Progenitor cell of endocrine pancreas (in vitro differentiated cells): ENCODE data around the gene NTN1. TPM values are rescaled to one million over a fixed set of nuclear protein-coding genes. Genes with fewer than 3 reads are reported as not detected.

Source experiments
- DNase-seq: peaks from one replicate; pipeline ENCODE4 v3.0.0; 2021; ENCODE audit warnings: low spot score; ENCODE audit not compliant: unreplicated experiment
- H3K27ac Mint-ChIP-seq: 2 replicates; pipeline ENCODE4 v1.8.0; 2021; ENCODE audit warnings: mild to moderate bottlenecking, moderate library complexity, mixed read lengths
- H3K27me3 Mint-ChIP-seq: 2 replicates; pipeline ENCODE4 v1.8.0; 2021; ENCODE audit warnings: mixed read lengths
- H3K36me3 Mint-ChIP-seq: 2 replicates; pipeline ENCODE4 v1.8.0; 2022; ENCODE audit warnings: mixed read lengths; ENCODE audit not compliant: insufficient read depth
- H3K4me1 Mint-ChIP-seq: 2 replicates; pipeline ENCODE4 v1.8.0; 2021; ENCODE audit warnings: low read depth, mixed read lengths
- H3K4me3 Mint-ChIP-seq: 2 replicates; pipeline ENCODE4 v1.8.0; 2021; ENCODE audit warnings: low read depth, mild to moderate bottlenecking, moderate library complexity, mixed read lengths
- H3K9me3 Mint-ChIP-seq: 2 replicates; pipeline ENCODE4 v1.8.0; 2021; ENCODE audit warnings: low read depth, mixed read lengths
- total RNA-seq: library from RNA; stranded (reverse); gene quantifications from 2 replicates; pipeline ENCODE4 v1.2.1, GENCODE V29; 2021
- TF ChIP-seq, protein P1 (sequence below): fragments of 200-600 bp; sonication (generic); IDR thresholded peaks from one replicate; pipeline ENCODE4 v1.5.0; 2021; ENCODE audit warnings: antibody characterized with exemption, mild to moderate bottlenecking; ENCODE audit not compliant: unreplicated experiment

Gene NTN1
- total RNA-seq, 1 donor from 2014 or later, result 4.4 TPM

- TF ChIP-seq, protein P1, sequence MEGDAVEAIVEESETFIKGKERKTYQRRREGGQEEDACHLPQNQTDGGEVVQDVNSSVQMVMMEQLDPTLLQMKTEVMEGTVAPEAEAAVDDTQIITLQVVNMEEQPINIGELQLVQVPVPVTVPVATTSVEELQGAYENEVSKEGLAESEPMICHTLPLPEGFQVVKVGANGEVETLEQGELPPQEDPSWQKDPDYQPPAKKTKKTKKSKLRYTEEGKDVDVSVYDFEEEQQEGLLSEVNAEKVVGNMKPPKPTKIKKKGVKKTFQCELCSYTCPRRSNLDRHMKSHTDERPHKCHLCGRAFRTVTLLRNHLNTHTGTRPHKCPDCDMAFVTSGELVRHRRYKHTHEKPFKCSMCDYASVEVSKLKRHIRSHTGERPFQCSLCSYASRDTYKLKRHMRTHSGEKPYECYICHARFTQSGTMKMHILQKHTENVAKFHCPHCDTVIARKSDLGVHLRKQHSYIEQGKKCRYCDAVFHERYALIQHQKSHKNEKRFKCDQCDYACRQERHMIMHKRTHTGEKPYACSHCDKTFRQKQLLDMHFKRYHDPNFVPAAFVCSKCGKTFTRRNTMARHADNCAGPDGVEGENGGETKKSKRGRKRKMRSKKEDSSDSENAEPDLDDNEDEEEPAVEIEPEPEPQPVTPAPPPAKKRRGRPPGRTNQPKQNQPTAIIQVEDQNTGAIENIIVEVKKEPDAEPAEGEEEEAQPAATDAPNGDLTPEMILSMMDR, result no peak
- Mint-ChIP-seq H3K27ac (no peak overlapping the region), H3K9me3 (no peaks in the 10 kb centered on the region), H3K4me3 (no peak overlapping the region), H3K36me3 (no peaks in the 10 kb centered on the region), H3K27me3 (peaks cover 49% of the 10 kb centered on the region), H3K4me1 (peaks cover 16% of the 10 kb centered on the region)
- no peak for DNase-seq
Measured at GRCh38 chr17:9209781-9210370, 188.6 kb downstream of the NTN1 start.

GRCh38 chr17:9211133-9211765 lies 189.9 kb downstream of the NTN1 start:
- DNase-seq, result no peak
- TF ChIP-seq, protein P1, result no peak
- Mint-ChIP-seq H3K36me3 (peaks cover 5% of the 10 kb centered on the region), H3K27ac (no peak overlapping the region), H3K9me3 (peaks cover 12% of the 10 kb centered on the region), H3K27me3 (peaks cover 38% of the 10 kb centered on the region), H3K4me3 (no peak overlapping the region), H3K4me1 (peaks cover 11% of the 10 kb centered on the region)

DNA sequence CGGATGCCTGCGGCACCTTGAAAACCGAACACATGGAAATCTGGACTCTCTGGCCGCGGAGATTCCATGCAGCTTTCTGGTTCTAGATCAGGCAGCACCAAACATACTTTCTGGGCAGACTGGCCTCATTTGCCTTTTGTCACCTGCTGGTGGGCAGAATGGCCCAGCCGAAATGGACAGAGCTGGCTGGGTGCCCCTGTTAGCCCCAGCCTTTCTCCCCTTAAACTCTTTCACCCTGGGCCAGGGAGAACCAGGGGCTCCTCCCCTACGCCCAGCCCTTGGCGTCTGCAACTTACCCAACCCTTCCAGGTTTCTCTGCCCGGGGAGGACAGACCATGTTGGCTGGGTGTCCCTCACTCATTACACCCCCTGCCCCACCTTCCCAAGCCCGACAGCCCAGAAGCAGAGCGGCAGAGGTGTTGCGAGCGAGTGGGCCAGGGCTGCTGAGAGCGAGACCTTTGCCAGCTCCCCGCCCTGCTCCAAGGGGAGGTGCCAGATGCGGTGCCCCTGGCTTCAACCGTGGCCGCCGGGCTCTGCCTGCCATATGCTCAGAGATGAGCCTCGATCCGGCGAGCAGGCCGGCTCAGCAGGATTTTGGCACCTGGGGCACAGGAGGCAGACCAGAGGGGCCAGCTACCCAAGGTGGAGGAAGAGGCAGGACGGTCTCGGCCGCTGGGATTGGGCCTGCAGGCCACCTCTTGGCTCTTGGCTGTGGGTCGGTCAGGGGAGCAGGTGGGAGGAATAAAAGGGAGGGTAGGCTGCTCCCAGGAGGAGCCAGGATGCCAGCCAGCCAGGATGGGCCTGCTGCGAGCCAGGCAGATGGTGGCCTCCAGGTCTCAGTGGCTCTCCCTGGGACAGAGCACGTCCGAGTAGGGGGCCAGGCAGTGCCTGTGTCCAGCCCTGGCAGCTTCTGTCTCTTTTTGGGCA lies 191.3 kb downstream of the NTN1 start:
- peaks cover 15% of the 10 kb centered on the region for H3K9me3 Mint-ChIP-seq
- no peak overlapping the region for H3K27ac Mint-ChIP-seq
- H3K36me3 Mint-ChIP-seq, result peaks cover 5% of the 10 kb centered on the region
- TF ChIP-seq, protein P1, result no peak
- peaks cover 29% of the 10 kb centered on the region for H3K27me3 Mint-ChIP-seq
- H3K4me3 Mint-ChIP-seq, result no peak overlapping the region
- DNase-seq, result no peak
- H3K4me1 Mint-ChIP-seq, result peaks cover 4% of the 10 kb centered on the region

- TF ChIP-seq, protein P1, result no peak
- H3K36me3 Mint-ChIP-seq, result peaks cover 5% of the 10 kb centered on the region
- no peak overlapping the region for H3K27ac Mint-ChIP-seq
- H3K4me3 Mint-ChIP-seq, result no peak overlapping the region
- no peak for DNase-seq
- H3K4me1 Mint-ChIP-seq, result peaks cover 5% of the 10 kb centered on the region
- peaks cover 27% of the 10 kb centered on the region for H3K27me3 Mint-ChIP-seq
- peaks cover 15% of the 10 kb centered on the region for H3K9me3 Mint-ChIP-seq
Measured at GRCh38 chr17:9213303-9213640, 192.0 kb downstream of the NTN1 start.

- H3K27me3 Mint-ChIP-seq, result peaks cover 13% of the 10 kb centered on the region
- peaks cover 5% of the 10 kb centered on the region for H3K36me3 Mint-ChIP-seq
- H3K9me3 Mint-ChIP-seq, result peaks cover 15% of the 10 kb centered on the region
- no peak overlapping the region for H3K27ac Mint-ChIP-seq
- DNase-seq, result no peak
- H3K4me1 Mint-ChIP-seq, result peaks cover 5% of the 10 kb centered on the region
- H3K4me3 Mint-ChIP-seq, result no peak overlapping the region
- TF ChIP-seq, protein P1, result no peak
Measured at GRCh38 chr17:9215465-9215864, 194.2 kb downstream of the NTN1 start.
